Cerebellar cortex (tissue), 1 donor: ENCODE data around the gene QKI.

ENCODE experiments used
- DNase-seq: peaks from one replicate; pipeline ENCODE4 v3.0.0-alpha.2; 2015; ENCODE audit warnings: low spot score

The QKI gene

DNA sequence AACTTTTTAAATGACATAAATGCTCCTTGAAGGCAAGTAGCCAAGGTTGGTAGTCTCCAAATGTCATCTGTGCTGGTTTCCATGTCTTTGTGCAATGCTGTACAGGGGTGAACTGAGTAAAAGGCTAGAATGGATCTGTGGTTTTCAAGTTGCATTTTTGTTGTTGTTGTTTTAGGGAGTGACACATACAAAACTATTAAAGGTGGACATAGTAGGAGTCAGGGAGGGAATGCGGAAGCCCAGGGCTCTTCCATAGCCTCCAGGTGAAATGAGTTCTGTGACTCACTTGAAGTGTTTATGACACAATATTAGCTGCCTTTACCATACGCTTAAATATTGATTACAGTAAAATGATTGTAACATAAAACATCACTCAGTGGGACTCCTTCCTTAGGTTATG, 22.5 kb upstream of the QKI start:
- no peak for DNase-seq

- no peak for DNase-seq
Measured at GRCh38 chr6:163392533-163392932, 22.0 kb upstream of the QKI start.

DNA sequence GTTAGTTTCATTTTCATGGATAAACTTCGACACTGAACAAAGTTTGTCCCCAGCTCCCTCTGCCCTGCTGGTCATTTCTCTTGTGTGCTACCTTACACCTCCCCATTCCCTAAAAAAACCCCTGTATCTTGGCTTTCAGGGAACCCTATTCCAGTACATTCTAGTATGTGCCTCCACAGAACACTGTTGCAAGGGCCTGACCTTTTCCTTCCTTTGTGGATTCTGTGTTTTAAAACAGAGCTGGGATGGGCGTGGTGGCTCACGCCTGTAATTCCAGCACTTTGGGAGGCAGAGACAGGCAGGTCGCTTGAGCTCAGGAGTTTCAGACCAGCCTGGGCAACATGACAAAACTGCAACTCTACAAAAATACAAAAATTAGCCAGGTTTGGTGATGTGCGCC, 20.6 kb upstream of the QKI start:
- DNase-seq = no peak

GRCh38 chr6:163394659-163395058, 19.9 kb upstream of the QKI start:
- DNase-seq = no peak

DNA sequence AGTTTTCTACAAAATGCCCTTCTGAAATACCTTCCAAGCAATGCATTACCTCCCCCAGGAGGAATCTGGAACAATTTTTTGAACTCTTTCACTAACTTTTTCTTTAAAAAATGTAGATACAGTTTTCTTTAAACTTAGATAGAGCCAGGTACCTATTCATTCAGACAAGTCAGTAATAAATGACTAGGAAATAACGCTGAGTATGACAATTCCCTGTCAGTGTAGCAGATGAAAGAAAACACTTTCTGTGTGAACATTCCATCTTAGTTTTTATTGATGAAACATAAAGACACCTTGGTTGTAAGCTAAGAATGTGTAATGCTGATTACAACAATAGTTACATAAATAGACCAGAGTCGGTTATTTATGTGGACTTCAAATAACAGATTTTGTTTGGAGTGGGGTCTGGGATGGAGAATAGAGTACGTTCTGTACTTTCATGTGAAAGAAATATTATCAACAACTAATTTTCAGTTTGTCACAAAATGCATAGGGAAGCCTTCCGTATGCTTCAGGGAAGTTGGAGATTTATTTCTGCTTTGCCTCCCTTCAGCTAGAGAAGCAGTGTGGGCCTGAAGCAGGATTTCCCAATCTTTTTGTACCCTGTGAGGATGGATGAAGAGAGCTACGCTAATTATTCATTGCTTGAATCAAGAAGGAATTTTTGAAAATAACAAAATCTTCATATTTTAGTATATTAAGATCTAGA, 19.2 kb upstream of the QKI start:
- DNase-seq = no peak

DNA sequence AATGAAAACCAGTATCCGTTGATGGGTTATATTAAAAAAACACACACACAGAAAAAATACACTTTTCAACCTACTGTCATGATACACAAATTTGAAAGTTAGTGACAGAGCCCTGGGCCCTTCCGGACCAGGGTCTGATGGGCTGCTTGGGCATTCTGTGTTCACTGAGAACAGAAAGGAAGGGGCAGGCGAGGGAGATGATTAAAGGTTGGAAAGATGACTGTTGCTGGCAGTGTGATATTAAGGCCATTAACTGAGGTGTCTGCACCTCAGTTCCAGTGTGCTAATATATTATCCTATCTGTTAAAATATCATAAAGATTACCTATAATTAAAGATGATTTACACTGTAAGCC, 18.7 kb upstream of the QKI start:
- no peak for DNase-seq

GRCh38 chr6:163397326-163397725, 17.2 kb upstream of the QKI start:
- no peak for DNase-seq

DNA sequence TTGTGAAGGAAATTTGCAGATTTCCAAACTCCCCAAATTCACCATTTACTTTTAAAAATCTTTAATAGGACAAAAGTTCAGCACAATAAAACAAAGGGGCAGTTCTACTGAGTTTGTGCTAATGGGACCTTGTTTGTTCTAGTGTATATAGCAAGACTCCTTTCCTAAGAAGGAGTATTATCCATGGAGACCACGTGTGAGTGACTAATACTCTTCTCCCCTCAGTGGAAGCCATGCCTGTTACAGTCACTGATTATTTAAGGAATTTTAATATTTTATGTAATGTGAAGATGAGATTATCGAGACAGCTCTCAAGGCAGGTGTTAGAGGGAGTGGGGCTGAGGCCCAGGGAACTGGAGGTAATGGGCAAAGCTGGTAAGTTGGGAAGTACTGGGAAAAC, 16.4 kb upstream of the QKI start:
- DNase-seq = no peak

DNA sequence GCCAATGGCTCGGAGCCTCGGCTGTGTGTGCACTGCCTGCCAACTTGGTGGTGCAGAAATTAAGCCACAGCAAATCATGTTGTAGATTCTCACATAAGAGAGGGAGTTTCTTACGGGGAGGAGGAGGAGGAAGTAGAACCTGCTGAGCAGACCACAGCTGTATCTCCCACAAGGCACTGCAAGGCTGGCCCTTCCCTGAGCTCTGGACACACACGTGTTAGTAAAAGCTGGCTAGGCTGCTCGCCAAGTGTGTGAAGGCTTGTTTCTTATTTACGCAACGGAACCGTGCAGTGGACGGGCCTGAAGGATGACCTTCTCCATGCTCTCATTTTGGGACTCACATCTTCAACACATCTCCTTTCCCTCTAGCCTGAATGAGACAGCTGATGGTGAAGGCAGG, 15.7 kb upstream of the QKI start:
- no peak for DNase-seq

DNA sequence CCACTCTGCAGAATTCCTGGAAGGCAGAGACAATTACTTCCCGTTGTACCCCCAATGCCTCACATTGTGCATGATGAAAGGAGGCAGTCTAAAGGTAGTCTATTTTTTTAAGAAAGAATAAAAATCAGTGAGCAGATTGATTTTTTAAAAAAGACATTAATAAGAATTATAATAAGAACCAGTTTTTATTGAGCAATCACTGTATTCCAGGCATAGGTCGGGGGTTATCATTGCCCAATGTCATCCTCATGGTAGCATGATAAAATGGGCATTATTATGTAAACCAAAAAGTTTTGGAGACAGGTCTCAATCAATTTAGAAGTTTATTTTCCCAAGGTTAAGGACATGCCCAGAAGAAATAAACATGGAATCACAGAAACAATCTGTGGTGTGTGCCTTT, 14.0 kb upstream of the QKI start:
- DNase-seq = no peak

GRCh38 chr6:163401039-163401885, 13.3 kb upstream of the QKI start:
- no peak for DNase-seq

DNA sequence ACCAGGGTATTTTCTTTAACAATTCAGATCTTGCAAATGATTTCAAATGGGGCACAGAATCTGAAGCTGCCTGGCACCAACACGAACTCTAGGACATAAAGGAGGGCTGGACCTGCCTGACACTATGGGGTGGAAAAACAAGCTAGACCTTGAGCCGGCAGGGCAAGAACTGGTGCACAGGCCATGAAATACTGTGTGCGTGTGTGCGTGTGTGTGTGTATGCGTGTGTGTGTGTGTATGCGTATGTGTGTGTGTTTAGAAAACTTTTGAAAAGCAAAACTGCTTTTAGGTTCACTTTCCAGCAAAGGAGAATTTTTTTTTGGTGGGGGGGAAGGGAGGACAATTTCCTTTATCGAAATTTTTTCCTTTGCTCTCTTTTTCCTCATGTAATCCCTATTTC, 11.9 kb upstream of the QKI start:
- DNase-seq = no peak

DNA sequence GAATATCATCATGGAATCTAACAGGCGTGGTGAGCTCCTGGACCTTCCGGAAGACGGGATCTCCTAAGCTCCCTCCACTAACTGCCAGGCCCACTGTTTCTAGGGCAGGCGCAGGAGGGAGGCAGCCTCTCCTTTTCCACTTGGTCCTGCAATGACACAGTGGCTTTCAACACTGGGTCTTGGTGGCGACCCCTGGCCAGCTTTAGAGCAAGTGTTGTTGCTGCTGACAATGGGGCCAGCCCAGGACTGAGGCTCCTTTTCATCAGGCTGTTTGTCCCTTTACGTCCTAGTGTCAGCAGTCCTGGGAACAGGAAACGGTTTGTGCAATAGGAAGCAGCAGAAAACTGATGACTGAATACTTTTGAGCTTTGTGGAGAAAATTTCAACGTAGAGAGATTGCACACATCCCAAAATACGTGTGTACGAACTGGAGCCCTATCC, 9.7 kb upstream of the QKI start:
- DNase-seq = no peak

DNA sequence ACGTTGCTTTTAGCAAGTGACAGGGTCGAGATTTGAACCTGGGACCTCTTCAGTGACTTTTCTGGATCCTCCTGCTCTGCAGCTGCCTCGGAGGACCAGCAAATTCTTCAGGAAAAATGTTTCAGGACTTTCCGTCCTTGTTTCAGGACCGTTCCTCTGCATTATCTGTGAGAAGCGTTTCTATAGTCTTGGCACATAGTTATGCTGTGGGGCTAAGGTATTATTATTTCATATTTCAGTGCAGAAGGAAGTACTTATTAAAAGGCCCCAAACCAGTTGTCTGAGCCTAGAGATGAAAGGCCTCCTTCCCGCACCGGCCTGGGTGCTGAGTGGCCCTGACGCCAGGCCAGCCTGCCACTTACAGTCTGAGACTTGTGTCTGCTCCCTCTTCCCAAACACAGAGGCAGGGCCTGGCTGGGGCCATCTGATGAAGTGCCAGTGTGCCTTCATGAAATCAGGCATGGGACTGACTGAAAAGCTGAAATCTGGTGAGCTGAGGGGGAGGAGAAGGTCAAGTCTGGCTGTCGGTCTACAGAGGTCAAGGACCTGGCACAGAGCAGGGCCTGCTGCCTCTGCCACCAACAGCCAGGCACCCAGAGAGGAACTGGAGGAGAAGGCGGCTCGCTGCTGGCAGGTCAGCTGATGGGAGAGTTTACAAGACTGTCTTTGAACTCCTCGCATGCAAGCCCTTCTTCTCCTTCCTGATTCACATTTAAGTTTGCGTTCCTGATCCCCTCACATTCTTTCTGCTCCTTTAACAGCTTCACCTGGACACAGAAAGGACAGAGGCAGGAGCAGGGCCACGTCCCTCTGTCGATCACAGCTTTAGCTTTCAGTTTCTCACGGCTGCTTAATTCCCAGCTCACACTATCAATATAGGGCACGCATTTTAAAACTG, 8.9 kb upstream of the QKI start:
- no peak for DNase-seq

DNA sequence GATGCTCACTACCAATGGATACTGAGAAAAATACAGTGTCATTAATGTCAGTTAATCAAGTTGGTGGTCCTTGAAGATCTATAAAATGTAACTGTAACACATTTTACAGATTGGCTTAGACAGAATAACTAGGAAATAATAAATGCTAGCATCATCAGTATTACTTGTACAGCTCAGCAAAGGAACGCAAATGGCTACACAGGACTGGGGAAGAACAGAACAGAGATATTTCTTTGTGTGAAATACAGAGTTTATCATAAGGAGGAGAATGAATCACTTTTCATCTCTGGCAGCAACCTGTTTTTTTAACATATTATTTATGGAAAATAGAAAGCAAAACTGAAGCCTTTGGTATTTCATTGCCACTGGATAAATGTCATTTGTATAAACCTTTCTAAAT, 8.2 kb upstream of the QKI start:
- DNase-seq = no peak

- no peak for DNase-seq
Measured at GRCh38 chr6:163406830-163407229, 7.7 kb upstream of the QKI start.

DNA sequence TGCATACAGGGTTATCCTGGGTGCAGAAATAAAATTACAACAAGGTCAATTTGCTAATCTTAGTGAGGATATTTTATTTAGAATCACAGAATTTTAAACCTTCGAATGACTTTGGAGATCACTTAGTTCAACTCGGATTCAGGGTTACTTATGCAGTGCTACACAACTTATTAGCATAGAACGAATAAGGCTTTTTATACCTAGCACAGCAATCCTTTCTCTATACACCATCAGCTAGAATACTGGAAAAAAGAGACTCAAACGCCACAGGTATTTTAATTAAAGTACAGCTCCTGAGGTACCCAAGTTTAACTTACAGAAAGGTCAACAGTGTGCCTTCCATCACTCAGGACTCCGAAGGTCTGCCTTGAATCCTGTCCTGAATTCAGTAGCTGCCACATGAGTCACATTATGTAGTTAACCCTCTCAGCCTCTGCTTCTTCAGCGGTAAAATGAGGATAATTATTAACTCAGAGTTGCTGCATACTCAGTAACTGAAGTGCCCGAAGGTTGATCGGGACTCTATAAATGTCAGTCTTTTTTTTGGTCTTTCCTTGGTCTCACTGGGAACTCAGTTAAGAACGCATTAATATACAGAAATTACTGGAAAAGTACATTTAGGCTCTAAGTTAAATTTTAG, 6.0 kb upstream of the QKI start:
- no peak for DNase-seq

DNA sequence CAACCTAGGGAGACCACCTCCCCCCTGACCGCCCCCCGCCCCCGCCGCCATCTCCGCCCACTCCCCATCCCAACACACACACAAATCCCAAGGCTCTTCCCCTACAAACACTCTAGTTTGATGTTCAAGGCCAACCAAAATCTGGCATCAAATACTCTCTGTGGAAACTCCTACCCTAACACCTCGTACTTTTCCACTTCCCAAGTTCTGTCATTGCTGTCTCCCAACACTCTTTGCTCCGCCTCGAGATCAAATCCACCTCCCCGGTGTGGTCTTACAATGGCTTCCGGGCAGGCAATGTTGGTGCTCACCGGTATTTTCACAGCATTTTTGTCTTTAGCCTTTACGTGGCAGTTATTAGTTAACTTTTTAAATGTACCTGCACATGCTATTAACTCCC, 4.8 kb upstream of the QKI start:
- no peak for DNase-seq

DNA sequence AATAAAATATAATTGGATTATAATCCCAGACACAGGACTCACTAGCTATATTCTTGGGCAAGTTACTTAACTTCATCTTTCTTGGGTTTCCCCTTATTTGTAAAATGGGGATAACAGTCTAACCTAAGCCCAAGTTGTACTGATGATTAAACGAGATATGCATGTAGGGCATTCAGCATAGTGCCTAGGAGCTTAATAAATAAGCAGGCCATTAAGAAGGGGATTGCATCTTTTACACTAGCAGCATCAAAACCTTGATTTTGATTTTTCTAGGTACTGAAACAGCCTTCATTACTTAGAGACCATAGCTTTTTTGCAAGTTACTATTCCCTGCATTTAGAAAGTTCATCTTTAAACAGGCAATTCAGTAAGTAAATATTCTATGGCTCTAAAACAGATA, 2.2 kb upstream of the QKI start:
- DNase-seq = peak; percentile 31

- DNase-seq = peak; percentile 37
Measured at GRCh38 chr6:163412801-163413344, 1.6 kb upstream of the QKI start.

GRCh38 chr6:163413345-163414116, 987 bp upstream of the QKI start:
- DNase-seq = peak; percentile 80
